ENCODE data around the gene RTP1.

DNA sequence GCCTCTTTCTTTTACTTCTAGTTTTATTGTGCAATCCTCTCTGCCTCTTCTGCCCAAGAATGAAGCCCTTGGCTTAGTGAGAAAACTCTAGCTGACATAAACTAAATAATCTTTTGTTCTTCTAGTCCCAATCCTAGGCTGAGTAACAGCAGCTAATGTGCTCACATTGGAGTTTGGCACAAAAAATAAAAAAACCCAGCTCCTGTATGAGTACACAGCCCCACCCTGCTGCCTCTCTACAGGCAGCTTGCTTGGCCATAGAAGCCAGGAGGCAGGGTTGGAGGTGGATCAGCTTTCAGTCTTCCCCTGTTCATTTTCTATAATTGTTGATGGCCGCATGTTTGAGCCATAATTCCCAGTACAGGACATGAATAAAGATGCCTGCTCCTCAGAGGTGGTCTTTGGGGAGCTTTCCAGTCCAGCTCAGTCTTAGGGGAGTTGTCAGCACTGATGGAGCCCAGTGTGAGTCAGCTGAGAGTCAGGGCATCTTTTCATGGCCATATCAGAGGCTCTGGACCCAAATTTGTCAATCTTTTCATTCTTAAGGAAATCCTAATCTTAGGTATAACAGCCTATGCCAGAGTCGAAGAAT lies 46.7 kb downstream of the RTP1 start:
- TF ChIP-seq, protein P1, sequence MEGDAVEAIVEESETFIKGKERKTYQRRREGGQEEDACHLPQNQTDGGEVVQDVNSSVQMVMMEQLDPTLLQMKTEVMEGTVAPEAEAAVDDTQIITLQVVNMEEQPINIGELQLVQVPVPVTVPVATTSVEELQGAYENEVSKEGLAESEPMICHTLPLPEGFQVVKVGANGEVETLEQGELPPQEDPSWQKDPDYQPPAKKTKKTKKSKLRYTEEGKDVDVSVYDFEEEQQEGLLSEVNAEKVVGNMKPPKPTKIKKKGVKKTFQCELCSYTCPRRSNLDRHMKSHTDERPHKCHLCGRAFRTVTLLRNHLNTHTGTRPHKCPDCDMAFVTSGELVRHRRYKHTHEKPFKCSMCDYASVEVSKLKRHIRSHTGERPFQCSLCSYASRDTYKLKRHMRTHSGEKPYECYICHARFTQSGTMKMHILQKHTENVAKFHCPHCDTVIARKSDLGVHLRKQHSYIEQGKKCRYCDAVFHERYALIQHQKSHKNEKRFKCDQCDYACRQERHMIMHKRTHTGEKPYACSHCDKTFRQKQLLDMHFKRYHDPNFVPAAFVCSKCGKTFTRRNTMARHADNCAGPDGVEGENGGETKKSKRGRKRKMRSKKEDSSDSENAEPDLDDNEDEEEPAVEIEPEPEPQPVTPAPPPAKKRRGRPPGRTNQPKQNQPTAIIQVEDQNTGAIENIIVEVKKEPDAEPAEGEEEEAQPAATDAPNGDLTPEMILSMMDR (IDR thresholded peaks at IDR 0.05) = no peak
- no peak for TF ChIP-seq ZFX (IDR thresholded peaks at IDR 0.05; ENCODE audit: borderline replicate concordance)
